ENCODE results near the gene SPATA12.

SPATA12 gene

GRCh38 chr3:57110798-57111197 lies 50.3 kb downstream of the SPATA12 start:
- no peak overlapping the region for H3K9ac ChIP-seq (ENCODE audit: low read length)
- TF ChIP-seq CTCF (IDR thresholded peaks at IDR 0.05; ENCODE audit: insufficient read depth, low read length, poor library complexity, severe bottlenecking) (no peak), EZH2phosphoT487 (conservative IDR thresholded peaks at IDR 0.05; ENCODE audit: low read length) (no peak)
- H3K79me2 ChIP-seq (ENCODE audit: insufficient read depth, low read length) = no peaks in the 10 kb centered on the region
- H3K4me3 ChIP-seq (ENCODE audit: insufficient read depth, low read length, poor library complexity, severe bottlenecking) = no peak overlapping the region
- no peaks in the 10 kb centered on the region for H3K9me2 ChIP-seq (replicated peaks; ENCODE audit: insufficient read depth, low read length)
- no peaks in the 10 kb centered on the region for H3K36me3 ChIP-seq (ENCODE audit: low read length)
- H2AFZ ChIP-seq (ENCODE audit: low read depth, low read length, severe bottlenecking) = no peak overlapping the region
- H3K27me3 ChIP-seq (ENCODE audit: low read length) = no peaks in the 10 kb centered on the region
- H4K20me1 ChIP-seq (ENCODE audit: low read depth, low read length) = no peaks in the 10 kb centered on the region
- H3K9me3 ChIP-seq (ENCODE audit: insufficient read depth, low read length) = no peaks in the 10 kb centered on the region
- H3K4me2 ChIP-seq (ENCODE audit: low read depth, low read length, poor library complexity, severe bottlenecking) = no peak overlapping the region
- H3K27ac ChIP-seq (ENCODE audit: low read depth, low read length) = no peak overlapping the region
- no peaks in the 10 kb centered on the region for H3F3A ChIP-seq (ENCODE audit: insufficient read depth)

- no peak overlapping the region for H3K4me2 ChIP-seq (ENCODE audit: low read depth, low read length, poor library complexity, severe bottlenecking)
- H3K9me2 ChIP-seq (replicated peaks; ENCODE audit: insufficient read depth, low read length) = no peaks in the 10 kb centered on the region
- H3F3A ChIP-seq (ENCODE audit: insufficient read depth) = no peaks in the 10 kb centered on the region
- no peaks in the 10 kb centered on the region for H3K9me3 ChIP-seq (ENCODE audit: insufficient read depth, low read length)
- no peaks in the 10 kb centered on the region for H3K27me3 ChIP-seq (ENCODE audit: low read length)
- TF ChIP-seq CTCF (IDR thresholded peaks at IDR 0.05; ENCODE audit: insufficient read depth, low read length, poor library complexity, severe bottlenecking) = peak; percentile 28
- TF ChIP-seq EZH2phosphoT487 (conservative IDR thresholded peaks at IDR 0.05; ENCODE audit: low read length) = no peak
- H3K9ac ChIP-seq (ENCODE audit: low read length) = no peak overlapping the region
- H3K36me3 ChIP-seq (ENCODE audit: low read length) = no peaks in the 10 kb centered on the region
- no peaks in the 10 kb centered on the region for H3K79me2 ChIP-seq (ENCODE audit: insufficient read depth, low read length)
- H2AFZ ChIP-seq (ENCODE audit: low read depth, low read length, severe bottlenecking) = no peak overlapping the region
- no peak overlapping the region for H3K27ac ChIP-seq (ENCODE audit: low read depth, low read length)
- H4K20me1 ChIP-seq (ENCODE audit: low read depth, low read length) = no peaks in the 10 kb centered on the region
- H3K4me3 ChIP-seq (ENCODE audit: insufficient read depth, low read length, poor library complexity, severe bottlenecking) = no peak overlapping the region
Observed at GRCh38 chr3:57112206-57112605, 51.7 kb downstream of the SPATA12 start.

DNA sequence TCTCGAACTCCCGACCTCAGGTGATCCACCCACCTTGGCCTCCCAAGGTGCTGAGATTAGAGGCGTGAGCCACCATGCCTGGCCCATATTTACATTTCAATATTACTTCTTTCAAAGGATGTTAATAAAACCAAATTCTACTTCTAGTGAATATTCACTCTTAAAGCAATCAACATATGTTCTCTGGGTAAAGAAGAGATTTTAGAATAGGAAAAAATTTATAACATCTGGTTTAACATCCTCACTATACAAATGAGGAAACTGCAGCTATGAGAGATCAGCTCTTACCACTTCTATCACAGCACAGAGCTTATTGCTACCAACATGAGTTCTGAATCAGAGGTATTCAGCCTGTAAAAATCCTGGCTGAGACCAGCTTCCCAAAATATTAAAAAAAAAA lies 56.0 kb downstream of the SPATA12 start:
- H3K4me2 ChIP-seq (ENCODE audit: low read depth, low read length, poor library complexity, severe bottlenecking) = no peak overlapping the region
- TF ChIP-seq CTCF (IDR thresholded peaks at IDR 0.05; ENCODE audit: insufficient read depth, low read length, poor library complexity, severe bottlenecking) (no peak), EZH2phosphoT487 (conservative IDR thresholded peaks at IDR 0.05; ENCODE audit: low read length) (no peak)
- H4K20me1 ChIP-seq (ENCODE audit: low read depth, low read length) = no peaks in the 10 kb centered on the region
- no peaks in the 10 kb centered on the region for H3K79me2 ChIP-seq (ENCODE audit: insufficient read depth, low read length)
- no peak overlapping the region for H3K4me3 ChIP-seq (ENCODE audit: insufficient read depth, low read length, poor library complexity, severe bottlenecking)
- no peaks in the 10 kb centered on the region for H3K27me3 ChIP-seq (ENCODE audit: low read length)
- H3K9me2 ChIP-seq (replicated peaks; ENCODE audit: insufficient read depth, low read length) = no peaks in the 10 kb centered on the region
- no peak overlapping the region for H3K27ac ChIP-seq (ENCODE audit: low read depth, low read length)
- H3K9ac ChIP-seq (ENCODE audit: low read length) = no peak overlapping the region
- no peak overlapping the region for H2AFZ ChIP-seq (ENCODE audit: low read depth, low read length, severe bottlenecking)
- no peaks in the 10 kb centered on the region for H3K36me3 ChIP-seq (ENCODE audit: low read length)
- H3K9me3 ChIP-seq (ENCODE audit: insufficient read depth, low read length) = no peaks in the 10 kb centered on the region
- no peaks in the 10 kb centered on the region for H3F3A ChIP-seq (ENCODE audit: insufficient read depth)
